ENCODE data around the gene TAF4B.
"Not testable (repeated sequence)": the region's sequence is repeated elsewhere in the genome, so short reads cannot be mapped to it uniquely, and the experiment has no call there.

The TAF4B gene

DNA sequence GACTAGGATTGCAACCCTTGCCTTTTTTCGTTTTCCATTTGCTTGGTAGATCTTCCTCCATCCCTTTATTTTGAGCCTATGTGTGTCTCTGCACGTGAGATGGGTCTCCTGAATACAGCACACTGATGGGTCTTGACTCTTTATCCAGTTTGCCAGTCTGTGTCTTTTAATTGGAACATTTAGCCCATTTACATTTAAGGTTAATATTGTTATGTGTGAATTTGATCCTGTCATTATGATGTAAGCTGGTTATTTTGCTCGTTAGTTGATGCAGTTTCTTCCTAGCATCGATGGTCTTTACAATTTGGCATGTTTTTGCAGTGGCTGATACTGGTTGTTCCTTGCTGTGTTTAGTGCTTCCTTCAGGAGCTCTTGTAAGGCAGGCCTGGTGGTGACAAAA, 16.1 kb downstream of the TAF4B start:
- FAIRE-seq, result not testable (repeated sequence)

DNA sequence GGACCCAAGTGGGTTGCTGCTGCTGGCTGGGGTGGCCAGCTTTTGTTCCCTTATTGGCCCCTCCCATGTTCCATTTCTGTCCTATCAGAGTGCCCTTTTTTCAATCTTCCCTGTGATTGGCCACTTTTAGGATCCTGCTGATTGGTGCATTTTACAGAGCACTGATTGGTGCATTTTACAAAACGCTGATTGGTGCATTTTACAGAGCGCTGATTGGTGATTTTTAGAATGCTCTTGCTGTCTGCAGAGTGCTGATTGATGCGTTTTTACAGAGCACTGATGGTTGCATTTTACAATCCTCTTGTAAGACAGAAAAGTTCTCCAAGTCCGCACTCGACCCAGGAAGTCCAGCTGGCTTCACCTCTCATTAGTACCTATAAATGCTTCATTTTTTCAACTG, 19.2 kb downstream of the TAF4B start:
- FAIRE-seq, result not testable (repeated sequence)

DNA sequence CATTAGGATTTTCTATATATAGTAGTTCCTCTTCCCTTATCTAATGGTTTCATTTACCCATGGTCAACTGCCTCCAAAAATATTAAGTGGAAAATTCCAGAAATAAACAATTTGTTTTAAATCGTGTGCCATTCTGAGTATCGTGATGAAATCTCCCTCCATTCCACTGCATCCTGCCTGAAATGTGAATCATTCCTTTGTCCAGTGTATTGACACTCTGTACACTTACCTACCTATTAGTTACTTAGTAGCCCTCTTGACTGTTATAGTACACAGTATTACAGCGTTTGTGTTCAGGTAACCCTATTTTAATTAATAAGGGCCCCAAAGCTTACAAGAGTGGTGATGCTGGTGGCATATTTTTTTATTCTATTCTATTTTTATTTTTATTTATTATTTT, 26.2 kb downstream of the TAF4B start:
- no peak for FAIRE-seq

DNA sequence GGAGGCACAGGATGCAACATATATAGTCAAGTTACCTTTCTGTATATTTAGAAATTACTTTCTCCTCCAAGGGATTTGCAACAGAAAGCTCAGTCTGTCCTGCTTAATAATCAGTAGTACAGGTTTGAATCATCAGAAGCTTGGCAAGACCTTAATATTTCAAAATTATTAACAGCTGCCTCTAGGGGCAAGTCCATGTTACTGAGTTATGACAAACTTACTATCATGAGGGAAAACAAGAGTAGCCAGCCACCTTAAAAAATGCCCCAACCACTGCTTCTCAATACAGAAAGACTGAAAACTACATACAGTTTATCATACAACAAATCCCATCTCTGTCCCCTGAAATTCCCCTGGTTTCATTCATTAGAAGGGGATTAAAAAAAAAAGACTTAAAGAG, 28.6 kb downstream of the TAF4B start:
- FAIRE-seq, result not testable (repeated sequence)

DNA sequence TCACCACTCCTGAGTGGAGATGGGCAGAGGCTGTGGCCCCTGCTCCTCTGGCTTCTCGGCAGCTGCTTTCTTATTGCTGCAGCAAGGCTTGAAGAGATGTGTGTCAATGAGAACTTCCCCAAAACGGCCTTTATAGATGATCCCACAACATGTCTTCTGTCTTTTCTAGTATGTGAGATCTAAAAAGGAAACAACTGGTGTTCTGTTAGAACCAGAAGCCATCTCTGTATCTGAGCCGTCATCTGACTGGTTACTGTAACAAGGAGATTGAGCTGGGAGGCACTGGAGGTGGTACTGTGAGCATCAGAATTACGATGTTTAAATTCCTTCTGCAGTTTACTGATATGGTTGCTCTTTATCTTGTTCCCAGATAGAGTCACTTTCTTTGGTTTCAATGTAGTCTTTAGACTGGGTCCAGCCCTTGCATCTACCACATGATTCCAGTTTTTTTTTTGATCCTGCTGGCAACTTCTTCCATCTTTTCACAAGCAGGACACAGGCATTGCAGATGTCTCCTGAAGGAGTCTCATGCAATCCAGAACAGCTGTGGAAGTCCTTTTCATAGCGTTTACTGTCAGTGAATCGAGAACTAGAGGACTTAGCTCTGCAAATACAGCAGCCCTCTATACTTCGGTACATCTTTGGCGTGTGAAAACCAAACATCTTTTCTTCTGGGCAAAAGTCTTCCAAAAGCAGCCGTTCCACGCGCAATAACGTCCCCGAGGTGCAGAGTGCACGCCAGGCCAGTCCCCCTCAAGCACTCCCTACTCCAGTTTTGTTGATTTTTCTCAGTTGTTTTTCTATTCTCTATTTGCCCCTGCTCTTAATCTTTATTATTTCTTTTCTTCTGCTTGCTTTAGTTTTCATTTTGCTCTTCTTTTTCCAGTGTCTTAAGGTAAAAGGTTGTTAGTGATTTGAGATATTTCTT, 29.7 kb downstream of the TAF4B start:
- no peak for FAIRE-seq

GRCh38 chr18:26258711-26259110, 32.5 kb downstream of the TAF4B start:
- no peak for FAIRE-seq

- not testable (repeated sequence) for FAIRE-seq
These were observed 33.2 kb downstream of the TAF4B start for GRCh38 chr18:26259416-26259815.

DNA sequence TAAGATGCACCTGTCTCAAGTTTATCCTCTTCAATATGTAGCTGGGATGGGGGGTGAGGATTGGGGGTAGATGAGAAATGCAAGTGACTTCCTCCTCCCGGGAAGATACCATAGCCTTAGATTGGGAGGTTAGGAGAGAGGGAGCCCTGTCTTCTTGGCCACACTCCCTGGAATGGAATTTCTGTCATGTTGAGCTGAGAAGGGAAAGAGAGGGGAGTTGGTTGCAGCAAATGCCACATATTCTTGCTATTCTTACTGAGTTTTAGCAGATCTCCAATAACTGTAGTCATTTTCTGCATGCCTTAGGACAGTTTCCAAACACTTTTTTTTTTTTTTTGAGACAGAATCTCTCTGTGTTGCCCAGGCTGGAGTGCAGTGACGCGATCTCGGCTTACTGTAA, 35.9 kb downstream of the TAF4B start:
- FAIRE-seq, result no peak

DNA sequence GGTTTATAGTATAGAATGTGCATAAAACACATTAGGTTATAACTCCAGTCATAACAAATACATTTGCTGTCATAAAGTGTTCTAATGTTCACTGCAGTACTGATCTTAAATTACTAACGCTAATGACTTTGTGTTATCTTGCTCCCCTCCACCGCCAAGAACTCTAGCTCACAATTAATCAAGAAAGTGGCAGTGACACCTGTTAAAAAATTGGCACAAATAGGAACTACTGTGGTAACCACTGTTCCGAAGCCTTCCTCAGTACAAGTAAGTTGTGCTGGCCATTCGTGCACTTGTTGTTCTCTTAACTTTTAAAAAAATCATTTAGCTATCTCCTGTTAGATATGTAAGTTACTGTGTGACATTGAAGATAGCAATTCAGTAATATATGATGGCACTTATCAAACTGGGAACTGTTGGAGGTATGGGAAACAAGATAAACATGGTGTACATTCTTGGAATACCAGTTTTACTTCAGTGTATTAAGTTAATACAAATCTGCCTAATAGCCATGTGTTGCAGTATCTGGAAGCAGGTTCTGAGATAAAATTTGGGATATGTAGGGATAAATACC, 41.2 kb downstream of the TAF4B start:
- no peak for FAIRE-seq

DNA sequence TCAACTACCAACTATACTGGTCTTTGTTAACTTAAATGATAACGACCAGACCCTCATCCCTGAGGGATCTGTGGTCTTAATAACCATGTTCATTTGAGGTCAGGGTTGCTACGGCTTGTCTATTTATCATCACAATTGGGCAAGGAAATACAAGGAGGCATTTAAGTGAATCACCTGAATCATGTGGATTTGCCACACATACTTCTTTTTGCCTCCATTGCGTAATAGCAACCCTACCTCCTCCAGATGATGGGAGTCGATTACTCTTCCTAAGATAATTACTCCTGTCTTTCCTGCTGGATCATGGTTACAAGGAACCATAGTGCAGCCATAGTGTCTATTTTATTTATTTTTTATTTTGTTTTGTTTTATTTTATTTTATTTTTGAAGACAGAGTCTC, 42.2 kb downstream of the TAF4B start:
- no peak for FAIRE-seq

- FAIRE-seq, result no peak
These were observed 45.8 kb downstream of the TAF4B start for GRCh38 chr18:26271917-26272549.

DNA sequence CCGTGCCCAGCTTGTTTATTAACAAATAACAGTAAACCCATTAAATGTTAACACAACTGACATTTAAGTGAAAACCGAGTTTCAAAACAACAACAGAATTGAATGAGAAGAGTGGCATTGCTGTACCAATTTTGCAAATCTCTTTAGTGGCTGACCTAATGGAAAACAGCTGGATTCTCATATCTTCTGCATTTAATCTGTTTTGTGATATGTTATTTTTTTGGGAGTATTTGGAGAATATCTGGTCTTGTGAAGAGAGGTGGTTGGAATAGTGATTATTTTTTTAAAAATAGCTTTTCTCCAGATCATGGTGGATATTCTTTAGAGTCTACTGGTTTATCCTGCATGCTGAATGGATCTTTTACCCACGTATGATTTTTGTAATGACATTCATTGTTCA, 51.1 kb downstream of the TAF4B start:
- no peak for FAIRE-seq

GRCh38 chr18:26279428-26279827, 53.2 kb downstream of the TAF4B start:
- FAIRE-seq, result no peak

DNA sequence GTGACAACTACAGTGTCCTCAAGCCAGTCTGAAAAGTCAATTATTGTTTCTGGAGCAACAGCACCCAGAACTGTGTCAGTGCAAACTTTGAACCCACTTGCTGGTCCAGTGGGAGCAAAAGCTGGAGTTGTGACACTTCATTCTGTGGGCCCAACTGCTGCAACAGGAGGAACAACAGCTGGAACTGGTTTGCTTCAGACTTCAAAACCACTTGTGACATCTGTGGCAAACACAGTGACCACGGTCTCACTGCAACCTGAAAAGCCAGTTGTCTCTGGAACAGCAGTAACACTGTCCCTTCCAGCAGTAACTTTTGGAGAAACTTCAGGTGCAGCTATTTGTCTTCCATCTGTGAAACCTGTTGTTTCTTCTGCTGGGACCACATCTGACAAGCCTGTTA, 59.8 kb downstream of the TAF4B start:
- FAIRE-seq, result no peak

GRCh38 chr18:26287644-26288043, 61.4 kb downstream of the TAF4B start:
- FAIRE-seq, result no peak

DNA sequence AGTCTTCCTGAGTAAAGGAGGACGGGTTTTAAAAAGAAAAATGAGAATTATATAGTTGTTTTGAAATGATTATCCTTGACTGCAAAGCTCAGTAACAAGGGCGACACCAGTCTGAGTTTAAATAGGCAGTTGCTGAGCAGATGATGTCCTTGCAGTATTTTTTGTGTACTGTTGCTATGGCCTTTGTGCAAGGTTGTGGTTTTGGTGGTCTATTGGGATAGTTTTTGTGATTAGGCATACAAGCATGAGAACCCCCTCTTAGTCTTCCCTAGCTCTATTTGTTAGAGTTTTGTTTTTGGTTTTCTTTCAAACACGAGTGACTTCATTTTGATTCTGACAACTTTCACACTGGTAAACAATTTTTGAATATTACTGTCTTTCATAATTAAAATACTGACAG, 64.1 kb downstream of the TAF4B start:
- no peak for FAIRE-seq

DNA sequence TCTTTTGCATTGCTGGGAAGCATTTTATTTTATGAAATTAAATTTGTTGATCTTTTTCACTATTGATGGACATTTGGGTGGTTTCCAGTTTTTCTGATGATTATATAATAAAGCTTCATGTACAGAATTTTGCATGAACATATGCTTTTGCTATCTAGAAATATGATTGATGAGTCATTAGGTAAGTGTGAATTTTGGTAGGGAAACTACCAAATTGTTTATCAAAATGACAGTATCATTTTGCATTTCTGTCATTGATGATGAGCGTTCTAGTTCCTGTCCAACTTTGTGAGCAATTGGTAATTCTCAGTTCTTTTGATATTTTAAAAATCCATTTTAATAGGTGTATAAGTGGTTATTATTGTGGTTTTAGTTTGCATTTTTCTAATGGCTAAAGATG, 67.7 kb downstream of the TAF4B start:
- peak; percentile 77 for FAIRE-seq

DNA sequence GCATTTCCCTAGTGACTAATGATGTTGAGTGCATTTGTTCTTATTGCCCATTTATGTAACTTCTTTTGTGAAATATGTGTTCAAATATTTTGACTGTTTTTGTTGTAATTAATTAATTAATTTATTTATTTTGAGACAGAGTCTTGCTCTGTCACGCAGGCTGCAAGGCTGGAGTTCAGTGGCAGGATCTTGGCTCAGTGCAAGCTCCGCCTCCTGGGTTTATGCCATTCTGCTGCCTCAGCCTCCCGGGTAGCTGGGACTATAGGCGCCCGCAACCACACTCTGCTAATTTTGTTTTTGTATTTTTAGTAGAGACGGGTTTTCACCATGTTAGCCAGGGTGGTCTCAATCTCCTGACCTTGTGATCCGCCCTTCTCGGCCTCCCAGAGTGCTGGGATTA, 71.9 kb downstream of the TAF4B start:
- no peak for FAIRE-seq

GRCh38 chr18:26301681-26302080, 75.4 kb downstream of the TAF4B start:
- FAIRE-seq, result no peak

DNA sequence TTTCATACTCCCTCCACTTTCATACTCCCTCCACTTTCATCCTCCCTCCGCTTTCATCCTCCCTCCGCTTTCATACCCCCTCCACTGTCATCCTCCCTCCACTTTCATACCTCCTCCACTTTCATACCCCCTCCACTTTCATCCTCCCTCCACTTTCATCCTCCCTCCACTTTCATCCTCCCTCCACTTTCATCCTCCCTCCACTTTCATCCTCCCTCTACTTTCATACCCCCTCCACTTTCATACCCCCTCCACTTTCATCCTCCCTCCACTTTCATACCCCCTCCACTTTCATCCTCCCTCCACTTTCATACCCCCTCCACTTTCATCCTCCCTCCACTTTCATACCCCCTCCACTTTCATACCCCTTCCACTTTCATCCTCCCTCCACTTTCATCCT, 77.0 kb downstream of the TAF4B start:
- not testable (repeated sequence) for FAIRE-seq

- FAIRE-seq, result no peak
These were observed 78.3 kb downstream of the TAF4B start for GRCh38 chr18:26304511-26304910.

DNA sequence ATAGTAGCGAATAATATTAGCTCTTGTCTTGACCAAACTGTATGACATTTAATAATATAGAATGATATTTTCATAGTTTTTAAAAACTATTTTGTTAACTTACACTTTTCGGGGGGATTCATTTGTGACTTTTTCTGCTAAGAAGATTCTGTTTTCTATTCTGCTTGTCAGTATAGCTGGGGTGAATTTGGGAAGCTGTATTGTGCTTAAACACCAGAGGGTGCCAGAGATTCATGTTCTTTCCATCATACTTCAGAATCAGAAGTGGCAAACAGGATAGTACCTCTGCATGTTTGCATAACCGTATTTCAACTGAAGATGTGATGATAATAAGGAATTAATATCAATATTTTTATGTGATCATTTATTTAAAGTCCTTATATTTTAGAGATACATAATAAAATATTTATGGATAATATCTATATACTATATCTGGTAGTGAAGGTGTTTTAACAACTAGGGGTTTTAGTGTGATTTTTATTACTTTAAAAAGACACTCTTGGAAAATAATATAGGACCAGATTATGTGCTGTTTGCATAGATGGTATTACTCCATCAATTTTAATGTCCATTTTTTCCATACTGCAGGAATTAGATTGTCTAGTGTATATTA, 81.0 kb downstream of the TAF4B start:
- FAIRE-seq, result peak; percentile 94

- FAIRE-seq, result no peak
These were observed 83.0 kb downstream of the TAF4B start for GRCh38 chr18:26309281-26309680.

DNA sequence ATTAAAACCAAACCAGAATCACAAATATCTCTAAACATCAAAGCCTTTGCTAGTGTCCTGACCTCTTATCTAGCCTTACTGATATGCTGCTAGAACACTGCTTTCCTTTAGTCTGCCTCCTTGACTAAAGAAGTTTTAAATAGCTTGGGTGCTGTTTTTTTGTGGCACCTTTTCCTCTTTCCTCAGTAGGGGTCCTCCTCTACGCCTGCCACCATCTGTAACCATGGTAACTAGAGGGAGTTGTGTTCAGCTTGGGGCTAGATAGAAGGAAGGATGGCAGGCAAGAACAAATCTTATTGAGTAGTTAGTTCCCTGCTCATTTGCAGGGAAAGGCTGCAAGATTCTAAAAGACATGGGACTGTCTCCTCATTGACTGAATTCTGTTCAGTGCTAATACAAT, 86.0 kb downstream of the TAF4B start:
- no peak for FAIRE-seq
